ENCODE results near the gene PHACTR3.
"Not testable (repeated sequence)": the region's sequence is repeated elsewhere in the genome, so short reads cannot be mapped to it uniquely, and the experiment has no call there.

Gene PHACTR3

DNA sequence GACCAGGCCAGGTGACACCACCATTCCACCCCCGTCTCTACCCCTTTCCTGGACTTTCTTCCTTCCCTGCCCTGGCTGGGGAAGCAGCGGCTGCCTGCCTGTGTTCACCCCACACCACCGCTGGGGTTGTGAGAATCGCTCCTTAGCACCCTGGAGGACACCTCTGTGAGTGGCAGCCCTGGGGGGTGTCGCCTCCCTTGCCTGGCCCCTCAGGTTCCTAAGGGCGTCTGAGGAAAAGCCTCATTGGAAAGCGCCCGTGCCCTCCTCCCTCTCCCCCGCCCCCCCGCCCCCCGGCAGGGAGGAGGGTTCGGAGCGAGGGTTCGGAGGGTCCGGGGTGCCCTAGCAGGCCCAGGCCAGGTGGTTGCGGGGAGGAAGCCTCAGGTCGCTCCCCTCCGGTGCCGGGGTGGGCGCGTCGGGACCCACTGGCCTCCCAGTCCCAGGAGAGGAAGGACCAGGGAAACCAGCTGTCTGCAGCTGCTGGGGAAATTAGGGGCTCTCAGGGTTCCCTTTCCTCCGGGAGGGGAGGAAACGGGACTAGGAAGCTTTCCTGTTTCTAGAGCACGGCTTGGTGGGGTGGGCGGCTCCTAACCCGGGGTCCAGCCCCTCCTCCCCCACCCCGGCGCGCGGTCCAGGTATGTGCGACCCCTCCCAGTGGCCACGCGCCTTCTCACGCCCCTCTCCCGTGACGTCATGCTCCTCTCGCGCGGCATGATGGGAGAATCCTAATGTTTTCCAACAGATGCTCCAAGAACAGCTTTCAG lies at the start of gene PHACTR3:
TSS of gene PHACTR3 (plus strand) at position 760 of the 761 bp plus-strand sequence. CDS start 475 bp downstream, outside the sequence.
- no peak for DNase-seq

DNA sequence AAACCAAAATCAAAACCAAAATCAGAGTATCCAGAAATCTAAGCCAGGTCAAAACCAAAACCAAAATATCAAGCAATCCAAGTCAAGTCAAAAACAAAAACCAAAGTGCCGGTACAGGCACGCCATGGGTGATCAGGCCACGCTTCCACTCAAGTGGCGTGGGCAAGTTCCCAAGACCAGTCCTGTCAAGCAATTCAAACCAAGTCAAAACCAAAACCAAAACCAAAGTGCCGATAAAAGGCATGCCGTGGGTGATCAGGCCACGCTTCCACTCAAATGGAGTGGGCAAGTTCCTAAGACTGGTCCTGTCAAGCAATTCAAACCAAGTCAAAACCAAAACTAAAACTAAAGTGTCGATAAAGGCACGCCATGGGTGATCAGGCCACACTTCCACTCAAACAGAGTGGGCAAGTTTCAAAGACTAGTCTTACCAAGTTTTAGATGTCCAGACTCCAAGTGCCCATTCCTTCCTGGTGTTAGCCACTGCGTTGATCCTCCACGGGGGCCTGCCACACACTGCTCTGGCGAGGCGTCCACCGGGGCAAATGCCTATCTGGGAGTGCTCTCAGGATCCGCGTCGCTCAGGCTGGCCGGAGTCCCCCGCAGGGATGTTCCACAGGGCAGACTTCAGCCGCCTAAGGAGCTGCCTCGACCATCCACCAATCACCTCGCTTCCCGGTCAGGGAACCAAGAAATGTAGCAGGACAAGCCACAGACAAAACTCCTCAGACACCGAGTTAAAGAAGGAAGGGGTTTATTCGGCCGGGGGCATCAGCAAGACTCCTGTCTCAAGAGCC lies 46.4 kb upstream of the PHACTR3 start:
- DNase-seq, result not testable (repeated sequence)

DNA sequence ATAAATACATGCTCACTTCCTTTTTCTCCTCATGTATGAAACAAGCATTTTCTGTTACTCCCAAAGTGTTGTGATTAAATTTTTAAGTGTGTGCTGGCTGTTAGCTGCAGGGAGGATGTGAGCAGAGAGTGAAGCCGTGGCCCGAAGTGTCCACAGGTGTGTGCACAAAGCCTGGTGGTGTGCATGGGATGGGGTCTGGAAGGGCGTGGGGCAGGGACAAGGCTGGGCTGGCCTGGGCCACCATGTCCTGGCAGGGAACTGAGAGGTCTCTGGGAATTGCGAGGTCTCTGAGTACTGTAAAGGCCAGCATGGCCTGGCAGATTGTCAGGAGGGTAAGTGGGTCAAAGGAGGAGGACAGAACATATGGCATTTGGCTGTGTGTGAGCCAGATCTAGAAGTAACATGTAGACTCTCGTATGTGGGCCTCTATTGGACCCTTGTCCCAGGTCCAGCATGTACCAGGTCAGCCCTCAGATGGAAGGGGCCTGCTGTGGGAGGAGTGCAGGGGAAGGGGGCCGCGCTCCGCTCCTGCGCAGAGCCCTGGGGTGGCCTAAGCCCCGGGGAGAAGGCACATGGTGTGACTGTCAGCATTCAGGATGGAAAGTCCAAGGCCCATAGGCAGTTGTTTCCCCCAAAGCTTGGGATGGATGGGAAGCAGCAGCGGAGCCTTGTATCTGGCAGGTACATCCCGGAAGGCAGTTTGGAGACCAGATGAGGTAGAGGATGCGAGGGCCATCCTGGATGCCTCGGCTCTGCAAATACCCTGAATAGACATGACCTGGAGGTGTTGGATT lies 45.1 kb upstream of the PHACTR3 start:
- no peak for DNase-seq

DNA sequence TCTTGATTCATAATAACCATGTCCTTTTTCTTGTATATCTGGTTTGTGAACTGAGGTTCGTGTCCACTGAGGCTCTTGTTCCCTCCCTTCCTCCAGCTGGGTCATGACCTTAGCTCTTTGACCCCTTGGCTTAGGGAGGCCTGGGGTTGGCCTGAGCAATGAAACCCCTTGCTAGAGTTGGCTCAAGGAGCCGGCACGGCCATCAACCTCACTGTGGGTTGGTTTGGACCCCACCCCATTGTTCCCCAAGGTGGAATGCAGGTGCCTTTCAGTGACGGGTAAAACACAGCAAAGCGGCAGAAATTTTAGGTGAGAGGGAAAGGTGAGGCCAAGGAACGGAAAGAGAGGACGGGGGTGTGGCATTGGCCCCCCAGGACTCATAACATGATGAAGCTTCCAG lies 44.5 kb upstream of the PHACTR3 start:
- no peak for DNase-seq

DNA sequence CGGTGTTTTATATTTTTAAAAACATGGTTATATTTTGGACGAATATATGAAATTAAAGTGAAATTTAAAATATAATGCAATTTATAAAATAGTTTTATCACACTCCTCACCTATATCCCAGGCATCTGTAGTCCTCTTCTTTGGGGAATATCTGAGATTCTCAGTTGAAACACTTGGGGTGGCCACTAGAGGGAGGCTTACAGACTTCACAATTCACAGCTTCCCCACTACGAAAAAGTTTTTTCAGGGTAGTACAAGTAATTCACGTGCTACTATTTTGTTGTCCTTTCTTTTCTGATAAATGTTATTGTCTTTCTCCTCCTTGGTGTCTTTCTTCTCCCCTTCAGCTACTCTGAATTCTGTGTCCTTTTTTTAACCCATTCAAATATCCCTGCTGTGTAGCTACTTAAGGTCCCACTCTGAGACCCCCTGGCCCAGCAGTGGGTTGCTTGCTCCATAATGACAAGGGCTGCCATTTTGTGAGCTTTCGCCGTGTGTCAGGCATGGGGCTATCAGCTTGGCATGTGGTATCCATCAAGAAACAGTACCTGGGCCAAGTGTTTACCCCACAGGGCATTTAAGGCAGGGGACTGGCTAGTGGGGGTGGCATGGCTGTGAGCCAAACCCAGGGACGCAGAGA lies 43.6 kb upstream of the PHACTR3 start:
- DNase-seq, result no peak

DNA sequence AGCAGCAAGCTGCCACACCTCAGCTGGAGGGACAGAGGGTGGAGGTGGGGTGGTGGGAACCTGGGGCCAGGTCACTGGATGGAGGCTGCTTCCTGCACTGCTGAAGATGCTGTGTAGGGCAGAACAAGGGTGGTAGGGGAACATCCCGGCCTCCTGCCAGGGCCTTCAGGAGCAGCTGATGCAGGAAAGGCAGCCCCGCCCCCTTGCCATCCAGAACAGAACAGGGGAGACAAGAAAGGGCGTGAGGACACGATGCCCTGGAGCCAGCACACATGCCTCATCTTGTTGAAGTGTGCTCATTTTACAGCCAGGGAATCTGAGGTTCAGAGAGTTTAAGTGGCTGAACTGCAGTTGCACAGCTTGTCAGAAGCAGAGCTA lies 43.1 kb upstream of the PHACTR3 start:
- DNase-seq, result no peak

DNA sequence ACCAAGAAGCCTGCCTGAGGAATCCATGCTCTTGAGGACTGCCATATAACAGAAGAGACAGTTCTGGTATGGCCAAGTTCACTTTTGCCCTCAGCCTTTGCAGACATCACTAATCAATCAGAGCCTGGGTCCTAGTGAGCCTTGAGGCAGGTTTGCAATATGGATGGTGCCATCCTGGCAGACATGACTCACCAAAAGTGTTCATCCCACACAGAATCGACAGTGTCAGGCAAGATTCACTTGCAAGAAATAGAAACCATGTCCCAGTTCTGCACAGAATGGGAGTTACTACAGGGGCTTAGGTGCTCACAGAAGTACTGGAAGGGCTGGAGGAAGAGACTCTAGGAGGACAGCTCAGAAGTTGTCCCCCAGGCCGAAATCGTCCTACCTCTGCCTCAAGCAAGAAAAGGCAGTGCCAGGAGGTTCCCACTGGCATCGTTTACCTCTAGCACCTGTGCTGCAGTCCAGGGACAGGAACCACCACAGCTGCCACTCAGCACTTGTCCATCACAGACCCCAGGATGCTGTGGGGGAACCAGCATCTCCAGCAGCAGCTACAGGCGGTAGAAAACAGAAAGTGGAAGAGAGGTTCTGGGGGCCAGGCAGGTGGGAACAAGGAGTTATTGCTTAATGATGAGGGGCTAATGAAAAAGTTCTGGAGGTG lies 42.6 kb upstream of the PHACTR3 start:
- DNase-seq, result no peak

DNA sequence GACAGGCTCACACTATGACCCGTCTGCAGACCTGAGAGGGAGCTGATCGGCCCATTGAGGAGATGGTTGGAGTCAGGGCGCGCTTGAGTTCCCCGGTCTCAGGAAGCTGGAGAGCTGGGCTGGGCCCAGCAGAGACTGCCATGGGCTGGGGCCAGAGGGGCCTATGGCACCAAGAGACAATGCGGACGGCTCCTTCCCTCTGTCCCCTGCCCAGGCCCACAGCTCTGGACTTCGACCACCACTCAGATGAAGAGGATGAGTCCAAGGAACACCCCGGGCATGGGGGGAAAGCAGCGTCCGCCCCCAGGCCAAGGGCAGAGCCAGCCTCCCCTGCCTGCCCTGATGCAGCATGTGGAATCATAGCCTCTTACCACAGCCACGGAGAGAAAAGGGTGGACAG lies 40.2 kb upstream of the PHACTR3 start:
- no peak for DNase-seq

DNA sequence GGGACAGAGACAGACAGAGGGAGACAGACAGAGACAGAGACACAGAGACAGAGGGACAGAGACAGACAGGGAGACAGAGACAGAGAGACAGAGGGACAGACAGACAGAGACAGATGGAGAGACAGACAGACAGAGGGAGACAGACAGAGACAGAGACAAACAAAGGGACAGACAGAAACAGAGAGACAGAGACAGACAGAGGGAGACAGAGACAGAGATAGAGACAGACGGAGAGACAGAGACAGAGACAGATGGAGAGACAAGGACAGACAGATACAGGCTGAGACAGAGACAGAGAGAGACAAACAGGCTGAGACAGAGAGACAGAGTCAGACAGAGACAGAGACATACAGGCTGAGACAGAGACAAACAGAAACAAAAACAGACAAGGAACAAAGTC lies 39.4 kb upstream of the PHACTR3 start:
- no peak for DNase-seq

DNA sequence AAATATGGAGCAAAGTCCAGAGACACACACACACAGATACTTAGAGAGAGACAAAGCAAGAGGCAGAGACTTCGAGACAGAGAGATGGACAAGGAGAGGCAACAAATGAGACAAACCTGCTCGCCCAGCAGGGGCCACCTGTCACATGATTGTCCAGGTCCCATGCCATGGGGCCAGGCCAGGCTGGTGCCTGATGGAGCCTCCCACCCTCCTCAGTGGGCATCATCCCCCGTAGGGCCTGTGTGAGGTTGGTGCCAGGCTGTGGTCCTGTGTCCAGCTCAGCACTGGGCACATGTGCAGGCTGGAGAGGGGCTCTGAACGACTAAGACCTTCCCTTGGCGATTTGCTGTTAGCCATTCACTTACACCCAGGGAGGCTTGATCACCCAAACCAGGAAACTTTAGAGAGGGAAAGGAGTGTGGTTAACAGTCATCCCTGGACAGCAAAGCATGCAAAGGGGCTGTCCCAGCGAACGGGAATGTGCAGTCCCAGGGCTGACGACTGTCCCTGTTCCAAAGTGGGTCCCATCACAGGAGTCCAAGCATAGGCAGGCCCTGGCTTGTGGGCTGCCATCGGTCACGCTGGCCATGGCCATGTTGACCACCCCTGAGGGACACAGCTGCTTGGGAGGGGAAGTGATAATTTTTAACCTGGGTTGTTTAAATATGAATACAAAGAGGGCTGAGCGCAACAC lies 38.4 kb upstream of the PHACTR3 start:
- DNase-seq, result no peak

DNA sequence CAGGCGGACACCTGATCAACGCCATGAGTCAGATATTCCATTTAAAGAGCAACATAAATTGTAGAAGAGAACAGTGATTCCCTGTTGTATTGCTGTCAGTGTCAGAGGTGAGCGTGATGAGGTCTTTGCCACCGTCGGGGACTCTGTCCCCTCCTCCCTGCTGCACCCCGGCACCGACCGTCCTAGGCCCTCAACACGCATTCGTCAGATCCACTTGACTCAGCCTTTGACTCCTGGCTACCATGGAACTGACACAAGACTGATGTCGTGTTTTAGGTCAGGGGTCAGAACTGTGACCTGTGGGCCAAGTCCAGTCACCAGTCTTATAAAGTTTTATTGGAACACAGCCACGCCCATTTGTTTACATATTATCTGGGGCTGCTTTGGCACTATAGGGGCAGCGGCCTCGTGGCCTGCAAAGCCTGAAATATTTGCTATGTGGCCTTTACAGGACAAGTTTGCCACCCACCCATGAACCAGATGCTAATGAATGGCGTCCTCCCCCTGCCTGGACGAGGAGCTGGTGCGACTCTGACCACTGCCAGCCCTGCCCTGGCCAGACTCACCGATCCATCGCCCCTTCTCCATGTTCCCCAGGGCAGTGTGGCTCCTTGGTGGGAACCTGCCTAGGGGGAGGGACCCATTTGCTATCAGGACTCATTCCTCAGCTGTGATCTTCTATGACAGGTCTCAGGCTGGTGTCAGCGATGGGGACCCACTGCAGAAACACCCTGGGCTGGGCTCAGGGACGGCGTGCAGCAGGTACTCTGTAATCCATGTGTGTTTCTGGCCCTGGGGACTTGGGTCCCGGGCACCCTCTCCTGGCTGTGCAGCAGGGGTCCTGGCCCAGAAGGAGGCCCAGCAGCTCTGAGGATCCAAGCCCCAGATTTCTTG lies 37.5 kb upstream of the PHACTR3 start:
- DNase-seq, result no peak

DNA sequence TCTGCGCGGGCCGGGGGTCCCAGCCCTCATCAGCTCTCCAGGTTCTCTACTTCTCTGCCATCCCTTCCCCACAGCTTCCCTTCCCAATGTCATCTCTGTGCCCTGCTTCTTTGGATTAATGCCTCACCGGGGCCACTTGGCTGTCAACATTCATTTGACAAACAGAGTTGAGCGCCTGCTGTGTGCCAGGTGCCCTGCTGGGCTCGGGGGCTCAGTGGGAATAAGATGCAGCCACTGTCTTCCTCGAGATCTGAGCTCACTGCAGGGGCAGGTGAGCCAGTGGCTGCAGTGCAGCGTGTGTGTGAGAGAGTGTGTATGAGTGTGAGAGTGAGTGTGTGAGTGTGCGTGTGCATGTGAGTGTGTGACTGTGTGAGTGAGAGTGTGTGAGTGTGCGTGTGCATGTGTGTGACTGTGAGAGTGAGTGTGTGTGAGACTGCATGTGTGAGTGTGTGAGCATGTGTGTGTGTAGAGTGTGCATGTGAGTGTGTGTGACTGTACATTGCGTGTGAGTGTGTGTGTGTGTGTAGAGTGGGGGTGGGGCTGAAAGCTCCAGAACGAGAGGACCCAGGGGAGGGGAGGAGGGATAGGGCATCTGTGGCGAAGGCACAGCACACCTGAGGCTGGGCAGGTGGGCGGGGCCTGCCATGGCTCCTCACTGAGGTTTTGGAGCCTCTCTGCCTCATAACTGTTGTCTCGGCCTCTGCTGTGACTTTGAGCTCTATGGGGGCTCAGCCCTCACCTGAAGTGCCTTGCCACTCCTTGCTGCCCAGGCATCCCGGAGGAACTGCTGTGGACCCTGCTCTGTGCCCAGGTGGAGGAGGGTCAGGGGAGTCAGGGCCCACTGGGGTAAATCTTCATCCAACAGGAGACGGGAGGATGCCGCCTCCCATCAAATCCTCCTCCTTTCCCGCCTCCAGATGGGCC lies 36.5 kb upstream of the PHACTR3 start:
- DNase-seq, result no peak

DNA sequence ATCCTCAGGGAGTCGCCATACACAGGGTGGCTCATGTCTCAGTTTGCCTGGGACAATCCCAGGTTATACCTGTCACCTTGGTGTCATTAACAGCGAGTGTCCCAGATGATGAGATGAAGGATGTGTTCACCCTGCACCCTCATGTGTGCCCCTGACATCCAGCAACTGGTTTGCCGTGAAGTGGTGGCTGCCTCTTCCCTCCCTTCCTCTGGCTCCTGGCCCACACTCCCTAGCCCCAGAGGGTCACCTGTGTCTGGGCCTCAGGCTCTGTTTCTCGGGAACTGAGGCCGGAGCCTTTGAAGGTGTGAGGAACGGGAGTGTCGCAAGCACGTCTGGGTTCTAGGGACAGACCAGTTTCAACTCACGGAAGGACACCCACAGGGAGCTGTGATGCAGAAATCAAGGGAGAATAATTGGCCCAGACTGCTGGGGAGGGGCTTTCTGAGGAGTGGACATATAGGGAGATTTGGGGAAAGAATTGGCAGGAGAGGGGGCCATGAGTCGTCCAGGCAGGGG lies 35.8 kb upstream of the PHACTR3 start:
- DNase-seq, result no peak

DNA sequence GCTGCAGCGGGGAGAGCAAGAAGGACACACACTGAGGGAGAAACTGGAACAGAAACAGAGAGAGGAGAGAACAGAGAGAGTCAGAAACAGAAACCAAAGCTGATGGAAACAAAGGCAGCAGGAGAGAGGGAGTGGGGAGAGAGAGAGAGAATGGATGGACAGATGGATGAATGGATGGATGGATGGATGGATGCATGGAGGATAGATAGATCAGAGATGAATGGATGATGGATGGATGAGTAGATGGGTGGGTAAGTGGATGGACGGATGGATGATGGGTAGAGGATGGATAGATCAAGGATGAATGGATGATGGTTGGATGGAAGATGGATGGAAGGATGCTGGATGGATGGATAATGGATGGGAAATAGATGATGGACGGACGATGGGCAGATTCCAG lies 35.0 kb upstream of the PHACTR3 start:
- no peak for DNase-seq

DNA sequence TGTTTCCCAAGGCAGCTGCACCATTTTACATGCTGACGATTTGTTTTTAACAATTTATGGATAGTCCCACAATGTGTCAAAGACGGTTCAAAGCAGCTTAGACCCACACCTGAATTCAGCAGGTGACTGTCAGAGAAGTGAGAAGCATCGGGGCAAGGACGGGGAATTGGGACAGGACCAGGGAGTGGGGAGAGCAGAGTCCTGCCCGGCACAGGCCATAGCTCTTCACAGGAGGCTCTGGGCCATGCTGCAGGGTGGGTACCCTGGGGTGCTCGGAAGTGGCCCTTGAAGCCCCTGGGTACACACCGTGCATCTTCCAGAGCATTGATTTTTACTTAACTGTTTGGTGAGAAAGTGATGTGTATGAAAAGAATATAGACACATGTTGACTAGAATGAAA lies 33.2 kb upstream of the PHACTR3 start:
- no peak for DNase-seq

DNA sequence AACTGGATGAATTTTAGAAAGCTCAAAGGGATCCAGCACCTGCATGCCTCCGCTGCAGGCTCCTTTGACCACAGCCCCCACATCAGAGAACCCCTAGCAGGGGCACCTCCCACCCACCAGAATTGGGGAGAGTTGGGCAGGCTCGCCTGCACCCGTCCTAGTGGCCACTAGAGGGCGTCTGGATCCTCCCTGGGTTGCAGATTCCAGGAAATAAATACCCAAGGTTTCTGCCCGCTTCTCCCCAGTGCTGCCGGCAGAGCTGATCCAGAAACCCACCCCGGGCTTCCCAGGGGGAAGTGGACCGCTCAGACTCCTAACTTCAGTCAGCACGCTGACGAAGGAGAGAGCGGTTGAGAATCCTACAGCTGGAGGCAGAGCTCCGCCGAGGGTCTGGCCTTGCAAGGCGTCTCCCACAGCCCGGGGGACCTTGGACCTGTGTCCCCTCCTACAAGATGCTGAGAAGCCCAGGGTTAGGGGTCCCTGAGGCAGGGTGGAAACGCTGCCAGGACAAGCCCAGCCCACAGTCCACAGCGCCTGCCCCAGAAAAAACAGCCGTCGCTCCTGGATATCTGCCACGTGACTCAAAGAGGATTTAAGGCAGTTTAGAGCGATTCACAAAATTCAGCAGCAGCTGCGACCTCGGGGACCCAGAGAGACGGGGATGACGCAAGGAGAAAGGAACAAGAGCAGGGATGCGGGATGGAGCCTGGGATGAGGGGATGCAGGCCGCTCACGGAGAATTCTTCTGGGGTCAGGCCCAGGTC lies 32.6 kb upstream of the PHACTR3 start:
- DNase-seq, result peak; percentile 57

DNA sequence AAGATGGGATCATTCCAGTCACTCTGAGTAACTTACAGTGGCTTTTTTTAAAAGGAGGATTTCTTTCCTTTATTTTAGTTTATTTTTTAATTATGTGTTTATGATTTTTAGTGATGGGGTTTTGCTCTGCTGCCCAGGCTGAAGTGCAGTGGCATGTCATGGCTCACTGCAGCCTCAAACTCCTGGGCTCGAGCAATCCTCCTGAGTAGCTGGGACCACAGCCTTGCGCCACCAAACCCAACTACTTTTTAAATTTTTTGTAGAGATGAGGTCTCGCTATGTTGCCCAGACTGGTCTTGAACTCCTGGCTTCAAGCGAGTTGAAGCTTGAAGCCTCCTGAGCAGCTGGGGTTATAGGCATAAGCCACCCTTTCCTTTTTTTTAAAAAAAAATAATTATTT lies 31.8 kb upstream of the PHACTR3 start:
- DNase-seq, result no peak

DNA sequence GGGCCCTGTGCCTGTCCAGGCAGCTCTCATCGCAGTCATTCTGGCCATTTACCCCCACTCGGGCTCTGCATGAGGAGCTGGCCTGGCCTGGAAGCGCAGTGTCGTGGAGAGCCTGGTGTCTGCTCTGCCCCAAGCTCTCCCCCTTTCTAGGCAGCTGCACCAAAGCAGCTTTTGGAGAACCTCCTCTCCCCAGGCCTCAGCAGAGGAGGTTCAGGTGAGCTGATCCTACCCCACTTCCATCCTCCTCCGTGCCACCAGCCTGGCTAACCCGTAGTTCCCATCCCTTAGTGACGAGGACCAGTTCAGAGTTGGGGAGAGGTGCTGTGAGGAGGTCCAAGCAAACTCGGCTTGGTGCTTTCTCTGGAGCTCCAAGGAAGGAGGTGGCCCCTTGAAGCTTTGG lies 30.5 kb upstream of the PHACTR3 start:
- no peak for DNase-seq

DNA sequence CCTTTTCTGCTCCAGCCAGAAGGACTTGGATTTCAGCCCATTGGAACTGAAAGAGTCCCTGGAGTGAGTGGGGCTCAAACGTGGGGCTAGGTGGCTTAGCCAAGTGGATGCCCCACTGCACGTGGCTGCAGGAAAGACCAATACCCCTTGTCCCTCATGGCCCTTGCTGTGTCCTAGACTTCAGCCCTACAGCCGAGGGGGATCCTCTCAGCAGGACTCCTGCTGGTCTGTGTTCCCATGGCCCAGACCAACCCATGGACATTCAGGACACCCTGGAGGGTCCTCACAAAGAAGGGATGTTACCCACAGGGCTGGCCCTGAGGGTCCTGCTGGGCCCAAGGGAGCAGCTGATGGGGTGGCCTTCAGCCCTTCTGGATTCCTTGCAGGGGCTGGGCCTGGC lies 30.0 kb upstream of the PHACTR3 start:
- DNase-seq, result no peak
